HCT116 (cell line): ENCODE data around the gene LRRC73.

Source experiments
- CEBPB ChIP-seq: IDR thresholded peaks from 2 replicates; pipeline ENCODE4 v1.6.1; 2012; ENCODE audit warnings: low read depth
- CTCF ChIP-seq, 3 experiments: fragments of 200-600 bp in 1 of 3; sonication (generic) in 1 of 3; IDR thresholded peaks in 2 of 3; conservative IDR thresholded peaks in 1 of 3; 2 replicates each; pipeline ENCODE4 v1.5.1; 2012 to 2017; ENCODE audit warnings: low read depth in 2 of 3, low read length in 2 of 3, antibody characterized with exemption in 1 of 3, borderline replicate concordance in 1 of 3, control low read depth in 1 of 3, mild to moderate bottlenecking in 1 of 3, mixed read lengths in 1 of 3, mixed run types in 1 of 3, moderate library complexity in 1 of 3; ENCODE audit not compliant: insufficient read depth in 1 of 3
- EGR1 ChIP-seq: IDR thresholded peaks from 2 replicates; pipeline ENCODE4 v1.6.1; 2012; ENCODE audit warnings: low read depth
- EZH2 ChIP-seq: fragments of 200-600 bp; sonication (generic); IDR thresholded peaks from 2 replicates; pipeline ENCODE4 v1.6.1; 2017; ENCODE audit warnings: antibody characterized with exemption, mixed run types
- JUND ChIP-seq: IDR thresholded peaks from 2 replicates; pipeline ENCODE4 v1.6.1; 2012
- MAX ChIP-seq: IDR thresholded peaks from 2 replicates; pipeline ENCODE4 v1.6.1; 2012
- POLR2A ChIP-seq: IDR thresholded peaks from 2 replicates; pipeline ENCODE4 v1.7.0; 2011; ENCODE audit warnings: borderline replicate concordance; ENCODE audit not compliant: insufficient read depth, insufficient read length; ENCODE audit errors: extremely low read depth
- RAD21 ChIP-seq: IDR thresholded peaks from 2 replicates; pipeline ENCODE4 v1.6.1; 2012; ENCODE audit warnings: low read depth, mild to moderate bottlenecking
- SIN3A ChIP-seq: IDR thresholded peaks from 2 replicates; pipeline ENCODE4 v1.6.1; 2012; ENCODE audit warnings: low read depth
- YY1 ChIP-seq: IDR thresholded peaks from 2 replicates; pipeline ENCODE4 v1.6.1; 2011; ENCODE audit warnings: low read length, low read depth, moderate library complexity, mild to moderate bottlenecking; ENCODE audit not compliant: insufficient replicate concordance; ENCODE audit errors: extremely low read depth
- ZNF274 ChIP-seq: fragments of 200-500 bp; sonication (Bioruptor generic); IDR thresholded peaks from 2 replicates; pipeline ENCODE4 v1.6.1; 2014; ENCODE audit warnings: mild to moderate bottlenecking, low read depth, low read length, inconsistent platforms

DNA sequence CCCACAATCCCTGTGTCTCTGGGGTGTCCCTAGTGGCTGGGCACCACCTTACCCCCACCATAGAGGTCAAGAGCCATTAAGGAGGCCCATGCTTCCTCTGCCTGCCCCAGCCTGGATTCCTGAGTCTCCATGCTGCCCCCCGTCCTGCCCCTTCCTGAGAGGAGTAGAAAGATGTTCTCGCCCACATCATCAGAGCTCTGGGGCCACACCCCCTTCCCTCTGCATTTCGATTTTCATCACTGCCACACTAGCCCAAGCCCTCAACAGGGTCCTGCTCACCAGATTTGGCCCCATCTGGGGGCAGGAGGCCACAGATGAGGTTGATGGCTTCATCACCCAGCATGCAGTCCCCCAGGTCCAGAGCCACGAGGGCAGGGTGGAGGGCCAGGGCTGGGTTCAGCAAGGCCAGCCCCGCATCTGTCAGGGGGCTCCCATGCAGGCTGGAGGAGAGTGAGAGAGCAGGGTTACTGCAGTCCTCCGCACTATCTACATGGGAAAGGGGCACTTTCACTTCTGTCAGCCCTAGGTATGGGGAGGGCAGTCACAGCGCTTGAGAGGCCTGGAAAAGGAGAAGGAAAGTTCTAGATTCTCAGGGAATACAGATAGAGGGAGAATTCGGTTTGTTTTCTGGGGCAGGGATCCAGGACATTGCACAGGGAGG, 1.5 kb downstream of the LRRC73 start:
- TF ChIP-seq CEBPB, result no peak
- TF ChIP-seq EZH2, result no peak
- TF ChIP-seq CTCF (IDR thresholded peaks at IDR 0.05 in 2 of 3, conservative IDR thresholded peaks at IDR 0.05 in 1 of 3; ENCODE audit: borderline replicate concordance in 1 of 3, insufficient read depth in 1 of 3, low read depth in 2 of 3, low read length in 2 of 3), result 0 out of 6 replicates have a peak, but pooled peaks of 1 of the 3 experiments have one; percentile 8
- no peak for TF ChIP-seq MAX
- TF ChIP-seq POLR2A, result no peak
- no peak for TF ChIP-seq JUND
- no peak for TF ChIP-seq RAD21
- TF ChIP-seq SIN3A, result no peak
- TF ChIP-seq ZNF274, result no peak
- no peak for TF ChIP-seq EGR1
- no peak for TF ChIP-seq YY1
